DOHH2 (cell line): ENCODE data around the gene HUWE1.

Experiments used
- H3F3A ChIP-seq: fragments of 200-600 bp; sonication (generic), shearing (Covaris generic); 2 replicates; pipeline ENCODE4 v1.6.0; 2016; ENCODE audit warnings: antibody characterized with exemption, mild to moderate bottlenecking; ENCODE audit not compliant: control insufficient read depth, insufficient read depth
- H3K27ac ChIP-seq: fragments of 200-600 bp; sonication (generic); 2 replicates; pipeline ENCODE4 v1.5.1; 2014; ENCODE audit warnings: low read depth, mild to moderate bottlenecking, low read length, moderate library complexity
- H3K27me3 ChIP-seq: fragments of 200-600 bp; sonication (generic); 2 replicates; pipeline ENCODE4 v1.6.1; 2014; ENCODE audit warnings: mild to moderate bottlenecking, low read length, mixed read lengths; ENCODE audit not compliant: control insufficient read depth
- H3K36me3 ChIP-seq: fragments of 200-600 bp; sonication (generic); 2 replicates; pipeline ENCODE4 v1.6.1; 2014; ENCODE audit warnings: mild to moderate bottlenecking, low read length, moderate library complexity, mixed read lengths; ENCODE audit not compliant: control insufficient read depth
- H3K4me1 ChIP-seq: fragments of 200-600 bp; sonication (generic); 2 replicates; pipeline ENCODE4 v1.6.1; 2014; ENCODE audit warnings: mild to moderate bottlenecking, low read length, mixed read lengths; ENCODE audit not compliant: control insufficient read depth
- H3K4me2 ChIP-seq: fragments of 200-600 bp; sonication (generic); 2 replicates; pipeline ENCODE4 v1.6.0; 2014; ENCODE audit warnings: mild to moderate bottlenecking, low read length, moderate library complexity
- H3K4me3 ChIP-seq: fragments of 200-600 bp; sonication (generic); 2 replicates; pipeline ENCODE4 v1.5.1; 2014; ENCODE audit warnings: mild to moderate bottlenecking, low read length, mixed read lengths
- H3K79me2 ChIP-seq: fragments of 200-600 bp; sonication (generic); 2 replicates; pipeline ENCODE4 v1.6.1; 2014; ENCODE audit warnings: mild to moderate bottlenecking, low read length, mixed read lengths; ENCODE audit not compliant: control insufficient read depth
- H3K9me2 ChIP-seq: fragments of 200-600 bp; sonication (generic); replicated peaks from 2 replicates; pipeline ENCODE4 v1.6.1; 2014; ENCODE audit warnings: mild to moderate bottlenecking, low read length, mixed read lengths; ENCODE audit not compliant: control insufficient read depth
- H3K9me3 ChIP-seq: fragments of 200-600 bp; sonication (generic); 2 replicates; pipeline ENCODE4 v1.6.1; 2014; ENCODE audit warnings: antibody characterized with exemption, low read length, mixed read lengths; ENCODE audit not compliant: control insufficient read depth, insufficient read depth
- H4K20me1 ChIP-seq: fragments of 200-600 bp; sonication (generic); 2 replicates; pipeline ENCODE4 v1.6.0; 2014; ENCODE audit warnings: low read depth, mild to moderate bottlenecking, antibody characterized with exemption, low read length, moderate library complexity; ENCODE audit not compliant: control insufficient read depth, insufficient read depth
- EZH2phosphoT487 ChIP-seq: fragments of 200-600 bp; sonication (generic); IDR thresholded peaks from 2 replicates; pipeline ENCODE4 v1.6.1; 2017; ENCODE audit warnings: borderline replicate concordance, mild to moderate bottlenecking, antibody characterized with exemption, low read length, moderate library complexity, mixed read lengths
- TF ChIP-seq, protein P1 (sequence below): fragments of 200-600 bp; sonication (generic); IDR thresholded peaks from one replicate; pipeline ENCODE4 v1.5.1; 2014; ENCODE audit warnings: antibody characterized with exemption, mild to moderate bottlenecking, low read depth, low read length; ENCODE audit not compliant: poor library complexity, severe bottlenecking

Gene HUWE1

DNA sequence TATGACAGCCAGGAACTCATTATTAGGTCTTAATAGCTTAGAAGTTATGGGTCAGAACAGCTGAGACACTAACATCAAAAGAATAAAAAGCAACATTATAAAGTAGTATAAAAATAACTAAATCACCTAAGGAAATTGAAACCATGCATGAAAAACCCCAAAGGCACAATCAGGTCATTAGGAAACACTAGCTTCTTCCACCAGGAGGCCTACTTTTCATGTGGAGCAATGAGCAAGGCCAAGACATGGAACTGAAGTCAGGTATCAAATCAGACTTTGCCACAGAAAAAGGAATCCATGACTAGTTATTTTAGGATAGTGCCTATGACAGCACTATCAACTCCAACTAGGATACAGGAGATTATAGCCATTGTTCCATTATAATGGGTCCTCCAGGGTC is 7.9 kb downstream of the HUWE1 start:
- Histone ChIP-seq H3K27ac (no peak overlapping the region), H3K9me3 (no peaks in the 10 kb centered on the region), H3K4me3 (no peak overlapping the region), H3K4me2 (no peak overlapping the region), H3K4me1 (peaks cover 14% of the 10 kb centered on the region), H3K36me3 (peaks cover 96% of the 10 kb centered on the region), H4K20me1 (peaks cover 9% of the 10 kb centered on the region; the same call in 1 of the 2 replicates), H3K79me2 (peaks cover 99% of the 10 kb centered on the region), H3K27me3 (no peaks in the 10 kb centered on the region), H3F3A (no peaks in the 10 kb centered on the region), H3K9me2 (no peaks in the 10 kb centered on the region)
- no peak for TF ChIP-seq EZH2phosphoT487
- TF ChIP-seq, protein P1, sequence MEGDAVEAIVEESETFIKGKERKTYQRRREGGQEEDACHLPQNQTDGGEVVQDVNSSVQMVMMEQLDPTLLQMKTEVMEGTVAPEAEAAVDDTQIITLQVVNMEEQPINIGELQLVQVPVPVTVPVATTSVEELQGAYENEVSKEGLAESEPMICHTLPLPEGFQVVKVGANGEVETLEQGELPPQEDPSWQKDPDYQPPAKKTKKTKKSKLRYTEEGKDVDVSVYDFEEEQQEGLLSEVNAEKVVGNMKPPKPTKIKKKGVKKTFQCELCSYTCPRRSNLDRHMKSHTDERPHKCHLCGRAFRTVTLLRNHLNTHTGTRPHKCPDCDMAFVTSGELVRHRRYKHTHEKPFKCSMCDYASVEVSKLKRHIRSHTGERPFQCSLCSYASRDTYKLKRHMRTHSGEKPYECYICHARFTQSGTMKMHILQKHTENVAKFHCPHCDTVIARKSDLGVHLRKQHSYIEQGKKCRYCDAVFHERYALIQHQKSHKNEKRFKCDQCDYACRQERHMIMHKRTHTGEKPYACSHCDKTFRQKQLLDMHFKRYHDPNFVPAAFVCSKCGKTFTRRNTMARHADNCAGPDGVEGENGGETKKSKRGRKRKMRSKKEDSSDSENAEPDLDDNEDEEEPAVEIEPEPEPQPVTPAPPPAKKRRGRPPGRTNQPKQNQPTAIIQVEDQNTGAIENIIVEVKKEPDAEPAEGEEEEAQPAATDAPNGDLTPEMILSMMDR, result peak; percentile 14

DNA sequence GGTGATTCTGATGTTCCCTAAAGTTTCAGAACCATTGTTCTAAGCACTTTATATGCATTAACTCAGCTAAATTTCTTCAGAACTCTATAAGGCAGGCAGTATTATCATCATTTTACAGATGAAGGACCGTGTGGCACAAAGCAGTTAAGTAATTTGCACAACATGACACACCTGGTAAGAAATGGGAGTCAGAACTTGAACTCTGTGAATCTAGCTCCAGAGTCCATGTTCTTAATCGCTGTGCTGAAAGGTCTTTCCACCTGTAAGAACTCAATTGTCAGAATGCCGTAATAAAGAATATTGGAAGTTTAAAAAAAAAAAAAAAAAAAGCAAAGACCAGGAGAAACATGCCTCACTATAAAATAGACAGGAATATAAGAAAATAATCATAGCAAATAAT is 9.2 kb downstream of the HUWE1 start:
- TF ChIP-seq, protein P1, result no peak
- no peak for TF ChIP-seq EZH2phosphoT487
- no peak overlapping the region for H3K4me3 ChIP-seq
- H3K9me3 ChIP-seq, result no peaks in the 10 kb centered on the region
- H3K27ac ChIP-seq, result no peak overlapping the region
- peaks cover 8% of the 10 kb centered on the region for H3K4me1 ChIP-seq
- H4K20me1 ChIP-seq, result peaks cover 6% of the 10 kb centered on the region; the same call in 1 of the 2 replicates
- peaks cover 94% of the 10 kb centered on the region for H3K36me3 ChIP-seq
- peaks cover 99% of the 10 kb centered on the region for H3K79me2 ChIP-seq
- H3K9me2 ChIP-seq, result no peaks in the 10 kb centered on the region
- H3K27me3 ChIP-seq, result no peaks in the 10 kb centered on the region
- no peaks in the 10 kb centered on the region for H3F3A ChIP-seq
- H3K4me2 ChIP-seq, result no peak overlapping the region

DNA sequence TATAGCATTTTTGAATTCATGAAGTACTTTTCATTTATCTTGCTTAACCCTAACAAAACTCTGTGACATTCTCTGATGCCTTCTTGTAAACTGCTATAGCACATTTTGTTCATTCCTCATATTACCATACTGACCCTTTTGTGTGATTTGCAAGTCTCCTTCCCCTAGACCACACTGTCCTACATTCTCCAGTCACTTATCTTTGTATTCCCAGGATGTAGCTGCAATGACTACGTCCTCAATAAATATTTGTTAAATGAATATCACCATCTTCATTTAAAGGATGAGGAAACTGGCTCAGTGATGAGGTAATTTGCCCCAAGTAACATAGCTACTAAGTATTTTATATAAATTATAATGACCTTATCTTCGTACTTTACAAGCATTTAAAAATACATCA is 11.9 kb downstream of the HUWE1 start:
- no peak overlapping the region for H3K4me2 ChIP-seq
- H3K79me2 ChIP-seq, result peaks cover 93% of the 10 kb centered on the region
- no peak for TF ChIP-seq EZH2phosphoT487
- TF ChIP-seq, protein P1, result no peak
- no peaks in the 10 kb centered on the region for H3K9me3 ChIP-seq
- no peak overlapping the region for H3K4me3 ChIP-seq
- no peaks in the 10 kb centered on the region for H4K20me1 ChIP-seq
- no peaks in the 10 kb centered on the region; the same call in 1 of the 2 replicates for H3K4me1 ChIP-seq
- H3K36me3 ChIP-seq, result peaks cover 79% of the 10 kb centered on the region
- H3K9me2 ChIP-seq, result no peaks in the 10 kb centered on the region
- no peak overlapping the region for H3K27ac ChIP-seq
- H3K27me3 ChIP-seq, result no peaks in the 10 kb centered on the region
- H3F3A ChIP-seq, result no peaks in the 10 kb centered on the region; the same call in 1 of the 2 replicates
